ENCODE results near the gene SERPINB6. TPM values are rescaled to one million over a fixed set of nuclear protein-coding genes. Genes with fewer than 3 reads are reported as not detected.

Gene SERPINB6
- 91.7 and 128 TPM in 2 replicates for total RNA-seq

GRCh38 chr6:2971420-2972218 lies at the start of gene SERPINB6:
Gene SERPINB6, minus strand, starts transcription at chr6:2971567. Its CDS starts 12,235 bp downstream, at chr6:2959332.

GRCh38 chr6:2999618-3000557 lies 28.5 kb upstream of the SERPINB6 start, which contains the start of gene NQO2:
Gene NQO2, plus strand, starts transcription at chr6:2999894. Its CDS starts 6,659 bp downstream, at chr6:3006553.

Other genes with a start within 250 kb of the SERPINB6 start
- 0.32 and 0.52 TPM in 2 replicates for gene MYLK4, start 220.6 kb downstream of the SERPINB6 start, total RNA-seq
- 27.9 and 31.6 TPM in 2 replicates for gene WRNIP1, start 206.2 kb downstream of the SERPINB6 start, total RNA-seq
- 7.0 and 15.9 TPM in 2 replicates for gene SERPINB1, start 129.7 kb downstream of the SERPINB6 start, total RNA-seq
- 1.3 and 2.8 TPM in 2 replicates for gene SERPINB9, start 68.3 kb downstream of the SERPINB6 start, total RNA-seq
- 20.5 and 23.6 TPM in 2 replicates for gene NQO2, start 28.3 kb upstream of the SERPINB6 start, total RNA-seq
- 16.4 and 22.0 TPM in 2 replicates for gene RIPK1, start 96.9 kb upstream of the SERPINB6 start, total RNA-seq
- 16.6 and 16.7 TPM in 2 replicates for gene BPHL, start 147.1 kb upstream of the SERPINB6 start, total RNA-seq
- gene TUBB2A, start 186.0 kb upstream of the SERPINB6 start, total RNA-seq, result 27.7 and 44.1 TPM in 2 replicates

Measured in bronchial smooth muscle cell (primary cell).